GM19455 (cell line): ENCODE data around the gene POLD4.

ENCODE experiments used
- ATAC-seq: cut with Tn5 transposase; IDR thresholded peaks from one replicate; pipeline ENCODE4 v1.9.1; 2021; ENCODE audit not compliant: unreplicated experiment

Gene POLD4

DNA sequence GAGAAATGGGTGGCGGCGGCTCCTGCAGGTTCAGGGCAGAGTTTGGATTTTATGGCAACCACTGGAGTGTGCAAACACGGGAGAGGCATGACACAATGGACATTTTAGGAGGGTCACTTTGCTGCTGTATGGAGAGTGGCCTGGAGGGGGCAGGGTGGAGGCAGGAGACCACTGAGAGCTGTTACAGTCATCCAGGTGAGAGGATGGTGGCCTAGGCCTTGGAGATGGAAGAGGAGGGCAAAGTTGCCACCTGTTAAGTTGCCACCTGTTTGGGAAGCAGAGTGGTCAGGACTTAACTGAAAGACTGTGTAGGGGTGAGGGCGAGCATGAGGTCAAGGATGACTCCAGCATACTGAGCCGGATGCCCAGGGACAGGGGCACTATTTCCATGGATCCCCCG is 36.1 kb upstream of the POLD4 start:
- no peak for ATAC-seq

- no peak for ATAC-seq
These were observed 34.2 kb upstream of the POLD4 start for GRCh38 chr11:67387518-67387917.

GRCh38 chr11:67387069-67387468 is 33.7 kb upstream of the POLD4 start:
- ATAC-seq = no peak

- no peak for ATAC-seq
These were observed 31.6 kb upstream of the POLD4 start for GRCh38 chr11:67384851-67385366.

GRCh38 chr11:67382276-67383136 is 29.2 kb upstream of the POLD4 start:
- no peak for ATAC-seq

GRCh38 chr11:67381244-67381972 is 28.1 kb upstream of the POLD4 start:
- no peak for ATAC-seq

DNA sequence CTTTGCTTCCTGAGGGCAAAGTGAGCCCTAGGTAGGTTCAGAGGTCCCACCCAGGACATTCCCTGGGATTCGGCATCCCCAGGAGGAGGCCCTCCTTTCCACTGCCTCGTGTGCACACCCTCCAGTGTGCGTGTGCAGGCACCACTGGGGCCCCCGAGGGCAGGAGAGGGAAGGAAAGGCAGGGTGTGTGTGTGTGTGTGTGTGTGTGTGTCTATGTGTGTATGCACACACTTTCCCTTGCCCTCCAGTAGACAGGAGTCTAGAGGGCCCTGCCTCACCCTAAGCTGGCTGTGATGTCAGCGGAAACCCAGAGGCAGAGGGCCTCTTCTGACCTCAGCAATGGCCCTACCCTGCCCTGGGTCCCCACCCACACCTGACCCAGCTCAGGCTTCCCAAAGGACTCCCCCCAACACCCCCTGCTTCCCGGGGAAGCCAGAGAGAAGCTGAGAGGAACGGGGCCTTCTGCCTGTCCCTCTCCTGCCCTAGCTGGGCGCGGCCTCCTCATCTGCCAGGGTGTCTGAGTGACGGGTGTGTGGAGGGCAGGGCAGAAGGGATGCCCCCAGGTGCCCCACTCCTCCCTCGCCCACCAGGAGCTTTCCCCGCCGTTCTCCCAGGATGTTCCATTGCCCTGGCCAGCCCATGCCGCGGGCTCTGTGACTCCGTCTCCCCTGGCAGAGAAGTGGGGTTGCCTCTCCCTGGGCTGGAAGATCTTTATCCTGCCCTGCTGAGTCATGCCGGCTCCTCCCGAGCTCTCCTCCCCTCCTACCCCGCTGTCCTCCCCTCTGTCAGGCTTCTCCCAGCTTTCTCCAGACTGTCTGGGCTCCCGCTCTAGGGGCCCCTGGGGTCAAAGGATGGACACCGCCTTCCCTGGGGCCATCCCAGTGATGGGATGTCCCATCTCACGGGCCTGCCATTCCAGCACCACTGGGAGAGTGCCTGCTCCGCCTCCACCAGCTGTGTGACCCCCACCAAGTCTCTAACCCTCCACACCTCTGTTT is 26.0 kb upstream of the POLD4 start:
- ATAC-seq = no peak

GRCh38 chr11:67378544-67378943 is 25.2 kb upstream of the POLD4 start:
- no peak for ATAC-seq

- no peak for ATAC-seq
These were observed 23.8 kb upstream of the POLD4 start for GRCh38 chr11:67376873-67377808.

DNA sequence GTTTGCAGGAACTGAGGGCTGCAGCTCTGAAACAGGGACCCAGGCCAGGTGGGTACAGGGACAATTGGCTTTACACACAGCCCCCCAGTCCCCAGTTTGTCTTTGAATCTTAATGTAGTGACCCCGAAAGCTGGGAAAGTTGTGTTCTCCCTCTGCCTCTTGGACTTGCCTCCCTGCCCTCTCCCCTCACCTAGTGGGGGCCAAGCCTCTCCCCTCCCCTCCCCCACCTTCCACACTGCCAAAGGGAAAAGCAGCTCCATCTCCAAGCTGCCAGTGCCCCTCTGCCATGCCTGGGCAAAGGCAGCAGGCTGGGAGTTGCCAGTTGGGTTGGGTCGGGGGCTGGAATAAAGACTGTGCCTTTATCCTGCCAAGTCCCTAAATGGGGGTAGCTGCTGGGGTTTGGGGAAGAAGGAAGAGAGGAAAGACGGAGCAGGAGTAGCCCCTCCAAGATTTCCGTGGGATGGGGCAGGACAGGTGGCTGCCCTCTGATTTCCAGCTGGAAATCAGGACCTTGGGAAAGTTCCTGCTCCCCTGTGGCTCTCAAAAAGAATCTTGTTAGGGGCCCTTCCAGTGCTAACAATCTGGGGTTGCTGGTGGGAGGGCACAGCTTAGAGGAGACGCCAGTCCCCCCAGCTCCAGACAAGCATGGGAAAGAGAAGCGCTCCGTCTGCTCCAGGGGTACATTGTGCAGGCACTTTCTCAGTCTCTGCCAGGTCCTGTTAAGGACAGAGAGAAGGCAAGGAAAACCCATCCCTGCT is 22.9 kb upstream of the POLD4 start:
- ATAC-seq = no peak

GRCh38 chr11:67375320-67376055 is 22.1 kb upstream of the POLD4 start:
- no peak for ATAC-seq

GRCh38 chr11:67374571-67375281 is 21.4 kb upstream of the POLD4 start:
- ATAC-seq = no peak

GRCh38 chr11:67373648-67374570 is 20.6 kb upstream of the POLD4 start:
- no peak for ATAC-seq

GRCh38 chr11:67372993-67373647 is 19.8 kb upstream of the POLD4 start, which contains the start of gene CLCF1:
Gene CLCF1, minus strand, starts transcription at chr11:67373598. Its CDS starts 59 bp downstream, at chr11:67373539.
- ATAC-seq = no peak

DNA sequence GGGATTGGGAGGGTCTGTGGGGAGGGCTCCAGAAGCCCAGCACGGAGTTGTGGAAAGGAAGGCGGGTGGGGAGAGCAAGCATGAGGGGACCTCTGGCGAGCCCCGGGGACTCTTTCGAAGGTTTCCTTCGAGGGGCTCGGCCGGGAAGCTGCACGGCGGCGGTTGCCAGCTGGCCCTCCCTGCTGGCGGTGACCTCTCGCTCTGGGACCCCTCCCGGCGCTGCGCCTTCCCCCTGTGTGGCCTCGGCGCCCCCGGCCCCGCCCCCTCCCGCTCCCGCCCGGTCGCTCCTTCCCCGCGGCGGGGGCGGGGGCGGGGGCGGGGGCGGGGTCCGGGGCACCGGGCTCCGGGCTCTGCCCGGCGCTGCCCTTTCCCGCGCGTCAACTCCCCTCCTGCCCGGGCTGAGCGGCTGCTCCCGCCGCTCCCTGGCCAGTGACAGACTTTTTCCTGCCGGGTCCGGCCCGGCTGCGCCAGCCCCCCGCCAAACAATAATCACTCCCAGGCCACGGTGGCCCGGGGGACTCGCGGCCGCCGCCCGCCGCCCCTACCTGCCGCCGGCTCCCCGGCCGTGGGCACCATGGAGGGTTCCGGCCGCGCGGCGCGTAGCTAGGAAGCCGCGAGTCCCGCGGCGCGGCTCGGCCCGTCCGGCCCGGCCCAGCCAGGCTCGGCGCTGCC is 19.1 kb upstream of the POLD4 start:
- ATAC-seq = no peak
